Testis (tissue), 3 donors: ENCODE measurements around the gene ADRA2C. TPM values are rescaled to one million over a fixed set of nuclear protein-coding genes. Genes with fewer than 3 reads are reported as not detected.

ENCODE experiments used
- DNase-seq: peaks from one replicate; pipeline ENCODE4 v3.0.0-alpha.2; 2019
- H3K27ac ChIP-seq, 2 donors: fragments of 200-600 bp; sonication (generic); one replicate each; pipeline ENCODE4 v1.5.1; 2019
- H3K27me3 ChIP-seq: fragments of 200-600 bp; sonication (generic); one replicate; pipeline ENCODE4 v1.5.1; 2019
- H3K36me3 ChIP-seq: fragments of 200-600 bp; sonication (generic); one replicate; pipeline ENCODE4 v1.5.1; 2017; ENCODE audit warnings: low read depth; ENCODE audit errors: missing control alignments
- H3K4me1 ChIP-seq: fragments of 200-600 bp; sonication (generic); one replicate; pipeline ENCODE4 v1.5.1; 2019
- H3K4me3 ChIP-seq, 2 donors: fragments of 200-600 bp; sonication (generic); one replicate each; pipeline ENCODE4 v1.5.1; 2017 to 2019
- H3K9me3 ChIP-seq: fragments of 200-600 bp; sonication (generic); one replicate; pipeline ENCODE4 v1.5.1; 2017
- POLR2A ChIP-seq: fragments of 450-650 bp; IDR thresholded peaks from one replicate; pipeline ENCODE4 v1.6.1; 2017; ENCODE audit warnings: antibody characterized with exemption, mild to moderate bottlenecking, moderate library complexity
- WGBS, 2 donors: methylation state at CpG; one replicate each; pipeline ENCODE4 v1.1.5; 2018; 5-methylcytosine and 5-hydroxymethylcytosine counted together
- intact Hi-C: fragments of 100-400 bp; cut with DNase I; formaldehyde crosslinking; loops from one replicate; pipeline ENCODE4 v1.15.1; 2023; ENCODE audit warnings: low total_unique reads
- polyA plus RNA-seq: library from polyadenylated mRNA; stranded (reverse); fragments of 350-450 nt; fragmentation: Illumina TruSeq; extraction: RNeasy Lipid Tissue Mini Kit (QIAGEN cat#74804); gene quantifications from one replicate; pipeline ENCODE4 v1.2.3, GENCODE V29; 2014; ENCODE audit warnings: low read depth, low replicate concordance; ENCODE audit not compliant: insufficient read depth
- total RNA-seq, 2 donors: library from RNA; depleted of rRNA; stranded (reverse); fragments of >200 nt; gene quantifications; one replicate each; pipeline ENCODE4 v1.2.3, GENCODE V29; 2016
- TF ChIP-seq, protein P1 (sequence below), 3 experiments: fragments of 450-650 bp in 2 of 3; fragments of 200-600 bp in 1 of 3; sonication (generic) in 1 of 3; IDR thresholded peaks; one replicate each; pipeline ENCODE4 v1.5.1; 2016 to 2019; ENCODE audit warnings: antibody characterized with exemption in 3 of 3, mild to moderate bottlenecking in 2 of 3, moderate library complexity in 1 of 3

ADRA2C gene
- total and polyA plus RNA-seq, 3 donors from 2014 or later, result 7.2 to 16.0 (median 9.3) TPM

DNA sequence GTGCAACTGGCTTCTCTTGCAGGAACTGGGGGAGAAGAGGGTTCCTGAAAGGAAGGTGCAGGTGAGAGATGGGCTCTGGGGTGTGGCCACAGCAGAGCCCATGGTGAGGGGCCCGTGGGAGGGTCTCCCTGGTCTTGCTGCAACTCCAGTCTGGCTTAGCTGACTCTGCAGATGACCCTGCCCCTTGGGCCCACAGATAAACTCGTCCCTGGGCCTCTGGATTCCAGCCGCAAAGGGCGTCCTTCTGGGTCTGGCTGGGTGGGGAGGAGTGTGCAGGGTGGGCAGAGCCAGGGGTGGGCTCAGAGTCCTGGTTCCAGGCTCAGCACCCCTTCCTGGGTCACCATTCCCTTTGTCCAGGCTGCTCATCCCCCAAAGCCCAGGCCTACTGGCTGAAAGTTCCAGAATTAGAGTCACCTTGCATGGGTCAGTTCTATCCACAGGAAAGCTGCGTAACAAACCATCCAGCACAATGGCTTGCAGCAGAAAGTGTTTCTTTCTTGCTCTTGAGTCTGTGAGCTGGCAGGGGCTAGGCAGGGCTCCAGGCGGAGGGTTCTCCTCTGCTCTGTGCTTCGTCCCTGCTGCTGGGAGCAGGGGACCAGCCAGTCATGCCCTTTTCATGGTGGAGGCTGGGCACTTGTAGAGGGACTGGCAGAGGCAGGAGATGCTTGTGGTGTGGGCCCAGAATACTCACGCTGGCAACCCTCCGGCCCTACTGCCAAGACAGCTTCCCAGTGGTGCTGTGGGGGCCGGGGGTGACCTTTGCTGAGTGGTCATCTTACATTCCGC, 43.5 kb upstream of the ADRA2C start:
- Histone ChIP-seq H3K9me3 (no peaks in the 10 kb centered on the region), H3K4me3 (no peak overlapping the region), H3K27ac (no peak overlapping the region), H3K4me1 (peaks cover 4% of the 10 kb centered on the region), H3K36me3 (no peaks in the 10 kb centered on the region), H3K27me3 (no peaks in the 10 kb centered on the region)
- no peak for DNase-seq
- no peak for TF ChIP-seq POLR2A
- TF ChIP-seq, protein P1, sequence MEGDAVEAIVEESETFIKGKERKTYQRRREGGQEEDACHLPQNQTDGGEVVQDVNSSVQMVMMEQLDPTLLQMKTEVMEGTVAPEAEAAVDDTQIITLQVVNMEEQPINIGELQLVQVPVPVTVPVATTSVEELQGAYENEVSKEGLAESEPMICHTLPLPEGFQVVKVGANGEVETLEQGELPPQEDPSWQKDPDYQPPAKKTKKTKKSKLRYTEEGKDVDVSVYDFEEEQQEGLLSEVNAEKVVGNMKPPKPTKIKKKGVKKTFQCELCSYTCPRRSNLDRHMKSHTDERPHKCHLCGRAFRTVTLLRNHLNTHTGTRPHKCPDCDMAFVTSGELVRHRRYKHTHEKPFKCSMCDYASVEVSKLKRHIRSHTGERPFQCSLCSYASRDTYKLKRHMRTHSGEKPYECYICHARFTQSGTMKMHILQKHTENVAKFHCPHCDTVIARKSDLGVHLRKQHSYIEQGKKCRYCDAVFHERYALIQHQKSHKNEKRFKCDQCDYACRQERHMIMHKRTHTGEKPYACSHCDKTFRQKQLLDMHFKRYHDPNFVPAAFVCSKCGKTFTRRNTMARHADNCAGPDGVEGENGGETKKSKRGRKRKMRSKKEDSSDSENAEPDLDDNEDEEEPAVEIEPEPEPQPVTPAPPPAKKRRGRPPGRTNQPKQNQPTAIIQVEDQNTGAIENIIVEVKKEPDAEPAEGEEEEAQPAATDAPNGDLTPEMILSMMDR (IDR thresholded peaks at IDR 0.05), result no peak
- 69 to 93% methylated on average over 5 to 11 of the region's 11 CpGs for WGBS, 2 donors
- intact Hi-C loops, result no loop called here

DNA sequence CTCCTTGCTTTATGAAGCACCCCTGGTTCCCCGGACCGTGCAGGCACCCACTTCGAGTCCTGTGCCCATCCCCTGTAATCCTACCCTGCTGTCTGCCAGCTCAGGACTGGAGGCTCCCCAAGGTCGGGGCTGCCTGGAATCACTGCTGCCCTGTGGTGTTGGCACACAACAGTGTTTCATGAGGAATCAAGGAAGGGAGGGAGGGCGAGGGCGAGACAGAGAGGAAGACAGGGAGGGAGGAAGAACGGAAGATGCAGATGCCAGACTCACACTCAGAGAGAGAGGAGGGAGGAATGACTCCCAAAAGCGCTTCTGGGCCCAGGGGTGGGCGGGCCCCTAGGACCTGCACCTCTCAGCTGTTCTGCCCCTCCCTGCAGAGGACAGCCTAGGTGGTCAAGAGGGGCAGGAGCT, 42.9 kb upstream of the ADRA2C start:
- intact Hi-C loops, result no loop called here
- WGBS, 2 donors, result 71 to 77% methylated on average over 8 to 9 of the region's 9 CpGs
- TF ChIP-seq POLR2A, result no peak
- TF ChIP-seq, protein P1 (IDR thresholded peaks at IDR 0.05), result no peak
- no peaks in the 10 kb centered on the region for H3K27me3 ChIP-seq
- no peak overlapping the region for H3K27ac ChIP-seq
- peaks cover 4% of the 10 kb centered on the region for H3K4me1 ChIP-seq
- no peaks in the 10 kb centered on the region for H3K36me3 ChIP-seq
- no peaks in the 10 kb centered on the region for H3K9me3 ChIP-seq
- DNase-seq, result no peak
- H3K4me3 ChIP-seq, result no peak overlapping the region

DNA sequence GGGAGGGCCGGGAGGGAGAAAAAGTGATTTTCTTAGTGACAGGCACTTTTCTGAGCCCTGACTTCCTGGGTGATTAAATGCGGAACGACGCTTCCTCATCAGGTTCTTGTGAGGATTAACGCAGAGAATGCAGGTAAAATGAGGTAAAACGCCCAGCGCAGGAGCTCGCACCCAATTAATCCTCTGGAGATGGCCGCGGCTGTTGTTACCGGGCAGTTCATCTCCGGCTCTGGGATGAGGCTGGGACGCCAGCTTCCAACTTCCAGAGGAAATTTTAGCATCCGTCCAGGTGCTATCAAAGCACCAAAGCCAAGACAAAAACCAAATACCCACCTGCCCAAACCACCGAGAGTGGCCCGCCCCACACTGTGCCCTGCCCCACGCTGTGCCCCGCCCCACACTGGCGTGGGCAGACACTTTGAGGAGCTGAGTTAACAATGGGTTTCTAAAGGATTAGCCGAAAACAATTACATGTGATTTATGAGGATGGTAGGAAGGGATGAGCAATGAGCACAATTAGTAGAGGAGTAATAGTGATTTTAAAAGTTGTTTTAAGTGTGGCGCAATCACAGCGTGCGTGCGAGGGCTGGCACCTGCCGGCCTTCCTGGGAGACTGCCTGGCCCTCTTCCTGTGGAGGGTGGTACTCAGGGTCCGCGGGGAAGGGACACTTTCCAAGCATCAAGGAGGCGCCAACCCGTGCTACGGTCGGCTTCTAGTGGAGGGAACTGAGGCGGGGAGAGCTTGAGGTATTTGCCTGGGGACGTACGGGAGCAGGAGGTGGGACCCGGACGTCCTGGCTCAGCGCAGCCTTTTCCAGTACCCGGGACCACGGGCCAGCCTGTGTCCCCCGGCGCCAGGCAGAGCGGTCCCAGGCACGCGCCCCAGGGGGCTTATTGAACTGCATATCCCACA, 41.6 kb upstream of the ADRA2C start:
- 30 to 41% methylated on average over 35 to 42 of the region's 44 CpGs for WGBS, 2 donors
- DNase-seq, result no peak
- Histone ChIP-seq H3K27me3 (no peaks in the 10 kb centered on the region), H3K4me1 (peaks cover 4% of the 10 kb centered on the region), H3K36me3 (no peaks in the 10 kb centered on the region), H3K4me3 (no peak overlapping the region), H3K9me3 (no peaks in the 10 kb centered on the region), H3K27ac (no peak overlapping the region)
- intact Hi-C loops, result no loop called here
- TF ChIP-seq, protein P1 (IDR thresholded peaks at IDR 0.05), result no peak
- TF ChIP-seq POLR2A, result no peak

DNA sequence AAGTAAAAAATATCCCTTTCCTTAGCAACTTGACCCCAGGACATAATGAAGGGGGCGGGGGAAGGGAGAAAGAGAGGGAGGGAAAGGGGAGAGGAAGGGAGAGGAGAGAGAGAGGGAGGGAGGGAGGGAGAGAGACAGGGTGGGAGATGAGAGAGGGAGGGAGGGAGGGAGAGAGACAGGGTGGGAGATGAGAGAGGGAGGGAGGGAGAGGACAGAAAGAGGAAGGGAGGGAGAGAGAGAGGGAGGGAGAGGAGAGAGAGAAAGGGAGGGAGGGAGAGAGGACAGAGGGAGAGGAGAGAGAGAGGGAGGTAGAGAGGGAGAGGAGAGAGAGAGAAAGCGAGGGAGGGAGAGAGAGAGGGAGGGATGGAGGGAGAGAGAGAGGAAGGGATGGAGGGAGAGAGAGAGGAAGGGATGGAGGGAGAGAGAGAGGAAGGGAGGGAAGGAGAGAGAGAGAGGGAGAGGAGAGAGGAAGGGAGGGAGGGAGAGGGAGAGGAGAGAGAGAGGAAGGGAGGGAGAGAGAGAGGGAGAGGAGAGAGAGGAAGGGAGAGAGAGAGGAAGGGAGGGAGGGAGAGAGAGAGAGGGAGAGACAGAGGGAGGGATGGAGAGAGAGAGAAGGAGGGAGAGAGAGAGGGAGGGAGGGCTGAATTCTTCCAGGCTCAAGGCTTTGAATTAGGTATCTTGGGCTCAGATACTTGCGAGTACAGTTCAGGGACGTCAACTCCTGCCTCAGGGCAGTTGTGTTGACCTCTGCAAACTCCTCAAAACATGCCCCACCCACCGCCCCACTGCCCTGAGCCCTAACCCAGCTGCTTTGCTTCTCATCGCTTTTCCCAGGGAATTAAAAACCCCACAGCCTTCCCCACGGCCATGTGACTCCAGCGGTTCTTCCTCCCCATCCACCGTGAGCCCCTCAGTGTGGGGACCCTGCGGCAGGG, 40.0 kb upstream of the ADRA2C start:
- DNase-seq, result no peak
- H3K4me1 ChIP-seq, result peaks cover 4% of the 10 kb centered on the region
- H3K27ac ChIP-seq, result no peak overlapping the region
- H3K4me3 ChIP-seq, result no peak overlapping the region
- no peaks in the 10 kb centered on the region for H3K9me3 ChIP-seq
- H3K27me3 ChIP-seq, result no peaks in the 10 kb centered on the region
- 39 to 45% methylated on average over 9 to 10 of the region's 10 CpGs for WGBS, 2 donors
- intact Hi-C loops, result no loop called here
- H3K36me3 ChIP-seq, result no peaks in the 10 kb centered on the region
- TF ChIP-seq, protein P1 (IDR thresholded peaks at IDR 0.05), result no peak
- TF ChIP-seq POLR2A, result no peak
